Left ventricle myocardium inferior (tissue), 1 donor: ENCODE measurements around the gene KCTD18. TPM values are rescaled to one million over a fixed set of nuclear protein-coding genes. Genes with fewer than 3 reads are reported as not detected.

Experiments
- DNase-seq: peaks from one replicate; pipeline ENCODE4 v3.0.0-alpha.2; 2020
- H3K27ac ChIP-seq: fragments of 200-600 bp; replicated peaks from 2 replicates; pipeline ENCODE4 v1.8.0; 2021
- H3K27me3 ChIP-seq: fragments of 200-600 bp; 2 replicates; pipeline ENCODE4 v1.8.0; 2021; ENCODE audit warnings: low read depth
- H3K36me3 ChIP-seq: fragments of 200-600 bp; 2 replicates; pipeline ENCODE4 v1.8.0; 2021
- H3K4me1 ChIP-seq: fragments of 200-600 bp; 2 replicates; pipeline ENCODE4 v1.8.0; 2021
- H3K4me3 ChIP-seq: fragments of 200-600 bp; 2 replicates; pipeline ENCODE4 v1.8.0; 2021; ENCODE audit warnings: mild to moderate bottlenecking, moderate library complexity
- H3K9me3 ChIP-seq: fragments of 200-600 bp; replicated peaks from 2 replicates; pipeline ENCODE4 v1.8.0; 2021
- CTCF ChIP-seq: fragments of 200-600 bp; IDR thresholded peaks from 2 replicates; pipeline ENCODE4 v1.8.0; 2021; ENCODE audit warnings: antibody characterized with exemption, mild to moderate bottlenecking, borderline replicate concordance
- intact Hi-C: fragments of 100-400 bp; cut with micrococcal nuclease; formaldehyde crosslinking; loops from one replicate; pipeline ENCODE4 v1.11.0; 2022
- total RNA-seq: library from RNA; stranded (reverse); fragmentation: NEBNext Ultra II Directional; extraction: Animal tissue kit (Norgen Biotek cat#: 25700); gene quantifications from one replicate; pipeline ENCODE4 v1.2.1, GENCODE V29; 2021
- donor health status: DM: no; HTN: yes; CAD: no; lungs with severe emphysema.

The KCTD18 gene
- total RNA-seq, 1 donor from 2014 or later = 9.4 TPM

GRCh38 chr2:200523158-200523557 is 13.3 kb upstream of the KCTD18 start:
- Histone ChIP-seq H3K9me3 (no peaks in the 10 kb centered on the region), H3K4me1 (peaks cover 17% of the 10 kb centered on the region), H3K36me3 (no peaks in the 10 kb centered on the region), H3K4me3 (no peak overlapping the region), H3K27me3 (peaks cover 6% of the 10 kb centered on the region), H3K27ac (no peak overlapping the region)
- no peak for TF ChIP-seq CTCF
- no peak for DNase-seq
- intact Hi-C loops = no loop called here

- H3K9me3 ChIP-seq = peaks cover 8% of the 10 kb centered on the region
- intact Hi-C loops = no loop called here
- no peak overlapping the region for H3K4me3 ChIP-seq
- H3K4me1 ChIP-seq = peaks cover 6% of the 10 kb centered on the region
- no peaks in the 10 kb centered on the region for H3K27me3 ChIP-seq
- no peak overlapping the region for H3K27ac ChIP-seq
- no peak for DNase-seq
- TF ChIP-seq CTCF = no peak
- H3K36me3 ChIP-seq = no peaks in the 10 kb centered on the region
Measured at GRCh38 chr2:200515155-200515554, 5.3 kb upstream of the KCTD18 start.

GRCh38 chr2:200509235-200509611 is 645 bp downstream of the KCTD18 start:
- Histone ChIP-seq H3K4me1 (peaks cover 20% of the 10 kb centered on the region), H3K9me3 (no peaks in the 10 kb centered on the region), H3K36me3 (peaks cover 9% of the 10 kb centered on the region), H3K4me3 (peak overlapping the region; percentile 87), H3K27ac (peak overlapping the region; percentile 92), H3K27me3 (no peaks in the 10 kb centered on the region)
- intact Hi-C loops = no loop called here
- DNase-seq = no peak
- no peak for TF ChIP-seq CTCF

- H3K36me3 ChIP-seq = peaks cover 28% of the 10 kb centered on the region
- TF ChIP-seq CTCF = no peak
- no peaks in the 10 kb centered on the region for H3K27me3 ChIP-seq
- no peak overlapping the region for H3K4me3 ChIP-seq
- no peak for DNase-seq
- peaks cover 20% of the 10 kb centered on the region for H3K4me1 ChIP-seq
- no peak overlapping the region for H3K27ac ChIP-seq
- H3K9me3 ChIP-seq = no peaks in the 10 kb centered on the region
- intact Hi-C loops = no loop called here
Measured at GRCh38 chr2:200507179-200507578, 2.7 kb downstream of the KCTD18 start.

- intact Hi-C loops = no loop called here
- Histone ChIP-seq H3K27ac (no peak overlapping the region), H3K4me3 (no peak overlapping the region), H3K4me1 (peaks cover 20% of the 10 kb centered on the region), H3K9me3 (no peaks in the 10 kb centered on the region), H3K27me3 (no peaks in the 10 kb centered on the region), H3K36me3 (peaks cover 32% of the 10 kb centered on the region)
- TF ChIP-seq CTCF = no peak
- no peak for DNase-seq
Measured at GRCh38 chr2:200506679-200507078, 3.2 kb downstream of the KCTD18 start.

- no peak for DNase-seq
- H3K9me3 ChIP-seq = no peaks in the 10 kb centered on the region
- H3K4me3 ChIP-seq = no peak overlapping the region
- no peak overlapping the region for H3K27ac ChIP-seq
- intact Hi-C loops = no loop called here
- no peaks in the 10 kb centered on the region for H3K27me3 ChIP-seq
- H3K36me3 ChIP-seq = peaks cover 48% of the 10 kb centered on the region
- TF ChIP-seq CTCF = no peak
- no peaks in the 10 kb centered on the region for H3K4me1 ChIP-seq
Measured at GRCh38 chr2:200502196-200502595, 7.7 kb downstream of the KCTD18 start.
